Glutamatergic neuron (in vitro differentiated cells): ENCODE measurements around the gene PRMT9. TPM values are rescaled to one million over a fixed set of nuclear protein-coding genes. Genes with fewer than 3 reads are reported as not detected.

Experiments used
- DNase-seq: peaks from one replicate; pipeline ENCODE4 v3.0.0; 2022
- H3K27ac Mint-ChIP-seq: one replicate; pipeline ENCODE4 v1.8.0; 2020; ENCODE audit warnings: mild to moderate bottlenecking, mixed read lengths, inconsistent platforms; ENCODE audit not compliant: unreplicated experiment
- H3K27me3 Mint-ChIP-seq: one replicate; pipeline ENCODE4 v1.8.0; 2020; ENCODE audit warnings: mild to moderate bottlenecking, moderate library complexity, mixed read lengths, inconsistent platforms; ENCODE audit not compliant: unreplicated experiment
- H3K36me3 Mint-ChIP-seq: one replicate; pipeline ENCODE4 v1.8.0; 2020; ENCODE audit warnings: mild to moderate bottlenecking, mixed read lengths, inconsistent platforms; ENCODE audit not compliant: unreplicated experiment
- H3K4me1 Mint-ChIP-seq: one replicate; pipeline ENCODE4 v1.8.0; 2020; ENCODE audit warnings: mild to moderate bottlenecking, low read depth, mixed read lengths, inconsistent platforms; ENCODE audit not compliant: unreplicated experiment
- H3K4me3 Mint-ChIP-seq: one replicate; pipeline ENCODE4 v1.8.0; 2020; ENCODE audit warnings: mild to moderate bottlenecking, mixed read lengths, inconsistent platforms; ENCODE audit not compliant: unreplicated experiment
- H3K9me3 Mint-ChIP-seq: one replicate; pipeline ENCODE4 v1.8.0; 2020; ENCODE audit warnings: mild to moderate bottlenecking, moderate library complexity, mixed read lengths, inconsistent platforms; ENCODE audit not compliant: unreplicated experiment
- total RNA-seq: library from RNA; stranded (reverse); fragmentation: NEBNext Ultra II Directional; extraction: Animal tissue kit (Norgen Biotek cat#: 25700); gene quantifications from one replicate; pipeline ENCODE4 v1.2.1, GENCODE V29; 2021; ENCODE audit not compliant: unreplicated experiment
- TF ChIP-seq, protein P1 (sequence below): fragments of 200-600 bp; sonication (generic); IDR thresholded peaks from one replicate; pipeline ENCODE4 v1.5.0; 2021; ENCODE audit not compliant: partially characterized antibody, unreplicated experiment

Gene PRMT9
- total RNA-seq, 1 donor from 2014 or later, result 8.9 TPM

DNA sequence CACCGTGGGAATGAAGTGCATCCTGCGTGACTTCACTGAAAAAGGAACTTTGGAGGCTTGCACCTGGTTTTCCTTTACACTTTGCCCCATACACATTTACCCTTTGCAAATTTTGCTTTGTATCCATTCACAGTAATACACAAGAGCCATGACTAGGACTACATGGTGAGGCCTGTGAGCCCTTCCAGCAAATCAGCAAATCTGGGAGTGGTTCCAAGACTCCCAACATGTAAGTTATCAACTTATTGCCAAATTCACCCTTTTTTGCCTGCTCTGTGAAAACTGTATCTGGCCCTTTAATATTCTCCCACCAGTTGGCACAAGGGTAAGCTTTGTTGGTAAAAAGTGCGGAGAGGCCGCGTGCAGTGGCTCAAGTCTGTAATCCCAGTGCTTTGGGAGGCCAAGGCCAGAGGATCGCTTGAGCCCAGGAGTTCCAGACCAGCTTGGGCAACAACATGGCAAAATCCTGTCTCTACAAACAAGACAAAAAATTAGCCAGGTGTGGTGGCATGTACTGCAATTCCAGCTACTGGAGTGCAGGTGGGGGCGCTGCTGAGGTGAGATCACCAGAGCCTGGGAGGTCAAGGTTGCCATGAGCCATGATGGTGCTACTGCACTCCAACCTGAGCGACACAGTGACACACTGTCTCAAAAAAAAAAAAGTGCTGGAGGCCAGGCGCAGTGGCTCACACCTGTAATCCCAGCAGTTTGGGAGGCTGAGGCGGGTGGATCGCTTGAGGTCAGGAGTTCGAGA lies 5.0 kb downstream of the PRMT9 start:
- no peak for DNase-seq

DNA sequence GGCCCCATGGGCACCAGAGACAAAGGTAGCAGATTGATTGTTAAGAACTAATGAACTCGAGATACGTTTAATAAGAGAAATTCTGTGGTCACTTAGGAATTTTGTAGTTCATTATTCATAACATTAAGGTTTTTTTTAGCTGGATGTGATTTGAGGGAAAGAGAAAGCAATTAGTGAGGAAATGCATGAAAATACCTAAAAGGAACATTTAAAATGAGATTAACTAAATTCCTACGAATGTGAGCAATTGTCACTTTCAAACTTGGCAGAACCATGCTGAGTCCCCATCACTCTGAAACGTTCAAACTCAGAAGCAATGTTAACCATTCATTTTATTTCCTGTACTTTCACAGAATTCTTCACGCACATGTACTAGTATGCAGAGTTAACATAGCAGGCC lies 5.9 kb downstream of the PRMT9 start:
- H3K4me3 Mint-ChIP-seq, result no peak overlapping the region
- H3K27me3 Mint-ChIP-seq, result peaks cover 2% of the 10 kb centered on the region
- H3K9me3 Mint-ChIP-seq, result no peaks in the 10 kb centered on the region
- no peaks in the 10 kb centered on the region for H3K36me3 Mint-ChIP-seq
- no peak for DNase-seq
- TF ChIP-seq, protein P1, sequence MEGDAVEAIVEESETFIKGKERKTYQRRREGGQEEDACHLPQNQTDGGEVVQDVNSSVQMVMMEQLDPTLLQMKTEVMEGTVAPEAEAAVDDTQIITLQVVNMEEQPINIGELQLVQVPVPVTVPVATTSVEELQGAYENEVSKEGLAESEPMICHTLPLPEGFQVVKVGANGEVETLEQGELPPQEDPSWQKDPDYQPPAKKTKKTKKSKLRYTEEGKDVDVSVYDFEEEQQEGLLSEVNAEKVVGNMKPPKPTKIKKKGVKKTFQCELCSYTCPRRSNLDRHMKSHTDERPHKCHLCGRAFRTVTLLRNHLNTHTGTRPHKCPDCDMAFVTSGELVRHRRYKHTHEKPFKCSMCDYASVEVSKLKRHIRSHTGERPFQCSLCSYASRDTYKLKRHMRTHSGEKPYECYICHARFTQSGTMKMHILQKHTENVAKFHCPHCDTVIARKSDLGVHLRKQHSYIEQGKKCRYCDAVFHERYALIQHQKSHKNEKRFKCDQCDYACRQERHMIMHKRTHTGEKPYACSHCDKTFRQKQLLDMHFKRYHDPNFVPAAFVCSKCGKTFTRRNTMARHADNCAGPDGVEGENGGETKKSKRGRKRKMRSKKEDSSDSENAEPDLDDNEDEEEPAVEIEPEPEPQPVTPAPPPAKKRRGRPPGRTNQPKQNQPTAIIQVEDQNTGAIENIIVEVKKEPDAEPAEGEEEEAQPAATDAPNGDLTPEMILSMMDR, result no peak
- no peak overlapping the region for H3K27ac Mint-ChIP-seq
- no peaks in the 10 kb centered on the region for H3K4me1 Mint-ChIP-seq

More for the DNA sequence above, 5.0 kb downstream of the PRMT9 start:
- H3K4me1 Mint-ChIP-seq, result no peaks in the 10 kb centered on the region
- no peaks in the 10 kb centered on the region for H3K9me3 Mint-ChIP-seq
- H3K4me3 Mint-ChIP-seq, result no peak overlapping the region
- H3K36me3 Mint-ChIP-seq, result no peaks in the 10 kb centered on the region
- H3K27ac Mint-ChIP-seq, result no peak overlapping the region
- peaks cover 2% of the 10 kb centered on the region for H3K27me3 Mint-ChIP-seq
- TF ChIP-seq, protein P1, result no peak

DNA sequence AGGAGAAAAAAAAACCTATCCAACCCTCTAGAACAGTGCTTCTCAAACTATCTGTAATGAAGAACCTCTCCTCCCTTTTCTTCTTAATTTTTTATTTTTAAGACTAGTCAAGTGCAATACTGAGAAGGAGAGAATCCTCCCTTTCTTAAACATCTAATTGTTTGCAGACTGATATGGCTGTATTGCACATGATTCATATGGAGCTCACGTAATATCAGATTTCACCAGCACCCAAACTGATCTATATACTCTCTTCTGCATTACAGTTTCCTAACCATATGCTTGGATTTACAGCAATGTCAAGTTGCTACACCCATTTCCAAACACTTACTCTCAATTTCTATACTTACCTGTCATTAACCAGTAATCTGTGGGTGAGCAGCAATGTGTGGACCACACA lies 9.5 kb downstream of the PRMT9 start:
- Mint-ChIP-seq H3K4me3 (no peak overlapping the region), H3K36me3 (no peaks in the 10 kb centered on the region), H3K27ac (no peak overlapping the region), H3K9me3 (no peaks in the 10 kb centered on the region), H3K27me3 (no peaks in the 10 kb centered on the region), H3K4me1 (no peaks in the 10 kb centered on the region)
- TF ChIP-seq, protein P1, result no peak
- DNase-seq, result no peak

DNA sequence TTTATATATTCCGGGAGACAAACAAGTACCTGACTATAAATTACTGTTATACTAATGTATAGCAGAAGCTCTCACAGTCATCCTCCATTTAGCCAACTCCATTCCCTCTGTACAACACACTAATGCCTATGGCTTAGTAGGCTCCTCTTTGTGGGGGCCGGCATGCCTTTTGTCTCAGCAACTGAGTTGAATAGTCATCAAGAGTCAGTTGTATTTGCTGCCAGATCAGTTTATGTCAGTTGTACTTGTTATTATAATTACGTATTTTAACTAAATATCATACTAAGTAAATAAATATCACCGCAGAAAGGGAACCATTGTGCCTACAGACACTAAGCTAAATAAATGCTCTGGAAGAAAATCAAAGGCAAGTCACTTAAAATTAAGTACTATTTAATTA lies 9.9 kb downstream of the PRMT9 start:
- TF ChIP-seq, protein P1, result no peak
- H3K4me1 Mint-ChIP-seq, result no peaks in the 10 kb centered on the region
- no peak for DNase-seq
- H3K4me3 Mint-ChIP-seq, result no peak overlapping the region
- H3K27me3 Mint-ChIP-seq, result no peaks in the 10 kb centered on the region
- no peaks in the 10 kb centered on the region for H3K36me3 Mint-ChIP-seq
- H3K9me3 Mint-ChIP-seq, result no peaks in the 10 kb centered on the region
- H3K27ac Mint-ChIP-seq, result no peak overlapping the region

DNA sequence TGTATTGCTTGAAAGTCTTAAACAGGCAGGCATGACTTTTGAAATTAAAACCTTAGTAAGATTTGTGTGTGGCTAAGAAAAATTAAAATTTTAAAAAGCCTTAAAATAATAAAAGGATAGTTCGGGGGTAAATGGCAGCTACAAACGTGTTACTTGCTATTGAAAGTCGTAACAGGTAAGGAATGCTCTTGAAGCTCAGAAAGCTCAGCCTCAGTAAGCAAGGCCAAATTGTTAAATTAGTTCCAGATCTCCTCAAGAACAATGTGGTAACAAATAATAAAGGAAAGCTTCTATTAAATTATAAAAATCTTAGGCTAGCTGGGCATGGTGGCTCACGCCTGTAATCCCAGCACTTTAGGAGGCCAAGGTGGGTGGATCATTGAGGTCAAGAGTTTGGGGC lies 25.5 kb downstream of the PRMT9 start:
- Mint-ChIP-seq H3K27me3 (no peaks in the 10 kb centered on the region), H3K36me3 (no peaks in the 10 kb centered on the region), H3K9me3 (no peaks in the 10 kb centered on the region), H3K4me3 (no peak overlapping the region), H3K27ac (no peak overlapping the region), H3K4me1 (no peaks in the 10 kb centered on the region)
- TF ChIP-seq, protein P1, result no peak
- DNase-seq, result no peak
